ENCODE measurements around the gene TSC22D4.

GRCh38 chr7:100477871-100478267 lies 1.1 kb downstream of the TSC22D4 start:
- TF ChIP-seq CTCF (IDR thresholded peaks at IDR 0.05; ENCODE audit: insufficient read depth, low read depth, low read length) (no peak), EZH2 (IDR thresholded peaks at IDR 0.05; ENCODE audit: insufficient read depth, low read length) (no peak)
